DMS114 treated with DMSO at 0.1 percent for 48 hours (cell line): ENCODE measurements around the gene MRPL28.

Experiments
- DNase-seq: peaks from one replicate; lab custom pipeline; 2025; ENCODE audit not compliant: unreplicated experiment; lab: John Stamatoyannopoulos, UW

MRPL28 gene

DNA sequence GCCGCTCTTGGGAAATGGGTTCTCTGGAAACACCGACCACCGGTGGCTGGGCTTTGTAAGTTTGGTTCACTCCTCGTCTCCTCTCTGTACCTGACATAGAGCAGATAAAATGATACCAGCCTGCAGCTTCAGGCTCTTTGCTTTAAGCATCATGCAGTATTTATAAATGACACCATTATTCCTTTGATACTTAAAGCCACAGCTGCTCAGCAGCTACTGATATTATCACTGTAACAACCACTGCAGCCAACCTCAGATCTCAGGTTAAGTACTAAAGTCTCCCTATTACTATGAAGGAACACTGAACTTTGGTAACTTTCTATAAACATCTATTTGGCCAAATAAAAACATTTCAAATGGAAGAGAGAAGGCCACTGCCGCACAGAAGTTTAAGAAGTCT is 52.8 kb downstream of the MRPL28 start:
- no peak for DNase-seq
